GM12891 (cell line): ENCODE results near the gene PPP1R9B.
A peak's percentile ranks its signal among the peaks of the same experiment; 100 is the strongest.

Experiments used
- POLR2A ChIP-seq: IDR thresholded peaks from 2 replicates; pipeline ENCODE4 v1.6.1; 2011; ENCODE audit warnings: low read depth, low read length, control low read depth
- POLR2AphosphoS5 ChIP-seq: IDR thresholded peaks from 2 replicates; pipeline ENCODE4 v1.6.1; 2011; ENCODE audit warnings: low read depth, low read length, control low read depth
- POU2F2 ChIP-seq: IDR thresholded peaks from 2 replicates; pipeline ENCODE4 v1.6.1; 2011; ENCODE audit warnings: low read depth, mild to moderate bottlenecking, control low read depth, low read length, moderate library complexity
- SPI1 ChIP-seq: IDR thresholded peaks from 2 replicates; pipeline ENCODE4 v1.6.1; 2011; ENCODE audit warnings: low read depth, low read length, control low read depth
- TAF1 ChIP-seq: IDR thresholded peaks from 2 replicates; pipeline ENCODE4 v1.6.1; 2011; ENCODE audit warnings: low read depth, low read length, control low read depth

DNA sequence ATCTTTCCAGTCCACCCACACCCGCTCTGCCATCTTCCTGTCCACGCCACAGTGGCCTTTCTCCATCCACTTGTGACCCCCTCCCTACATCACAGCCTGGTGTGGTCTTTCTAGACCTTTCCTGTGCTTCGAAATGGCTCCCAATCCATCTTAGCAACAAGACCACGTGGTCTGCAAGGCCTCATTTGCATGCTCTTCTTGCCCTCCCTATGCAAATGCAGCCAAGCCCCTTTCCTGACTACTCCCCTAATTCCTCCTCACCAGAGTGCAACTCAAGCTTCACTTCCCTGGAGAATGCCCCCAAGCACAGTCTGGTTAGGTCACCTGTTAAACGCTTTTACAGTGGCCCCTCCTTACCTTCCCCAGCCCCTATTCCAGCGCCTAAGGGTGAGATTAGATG is 6.1 kb downstream of the PPP1R9B start:
- no peak for TF ChIP-seq POLR2A
- no peak for TF ChIP-seq POLR2AphosphoS5
- no peak for TF ChIP-seq TAF1
- peak; percentile 86 for TF ChIP-seq POU2F2
- TF ChIP-seq SPI1, result no peak
